HuH-7.5 (cell line): ENCODE measurements around the gene COG5.

ENCODE experiments used
- DNase-seq: peaks from one replicate; pipeline ENCODE4 v3.0.0; 2011; ENCODE audit warnings: low spot score

The COG5 gene

DNA sequence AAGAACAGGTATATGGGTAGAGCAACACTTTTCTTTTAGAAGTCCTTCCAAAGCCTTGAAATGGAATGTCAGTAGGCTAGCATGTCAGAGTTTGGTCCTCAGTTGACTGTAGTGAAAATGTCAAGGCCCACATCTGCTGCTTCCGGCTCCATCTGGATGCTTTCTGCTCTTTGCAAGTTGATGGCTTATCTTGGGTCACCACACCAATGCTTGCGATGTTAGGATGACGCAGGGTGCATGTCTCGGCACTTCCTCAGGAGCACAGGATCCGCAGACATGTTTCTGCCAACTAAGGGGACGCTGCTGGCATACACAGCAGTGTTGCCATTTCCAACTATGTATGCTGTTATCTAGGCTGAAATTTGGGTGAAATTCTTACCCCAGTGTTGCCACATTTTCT, 408.9 kb downstream of the COG5 start:
- no peak for DNase-seq

DNA sequence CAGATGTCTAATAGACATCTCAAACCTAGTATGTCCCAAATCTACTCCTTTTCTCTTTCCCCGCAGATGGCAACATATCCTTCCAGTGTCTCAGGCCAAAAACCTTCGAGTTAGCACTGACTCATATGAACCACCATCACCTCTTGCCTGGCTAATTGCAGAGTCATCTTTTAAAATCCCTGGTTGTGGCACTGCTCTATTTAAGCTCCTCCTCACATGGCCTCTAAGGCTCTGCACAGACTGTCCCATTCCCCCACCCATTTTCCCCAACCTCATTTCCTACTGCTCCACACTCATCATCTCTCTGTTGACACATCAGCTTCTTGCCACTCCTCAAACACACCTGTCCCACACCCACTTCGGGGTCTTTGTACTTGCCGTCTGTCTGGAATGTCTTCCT, 411.7 kb downstream of the COG5 start:
- DNase-seq = no peak
